NCI-H345 treated with DMSO at 0.1 percent for 48 hours (cell line): Measurements from ENCODE around the gene TMEM87B.
"Not testable (repeated sequence)": the region's sequence is repeated elsewhere in the genome, so short reads cannot be mapped to it uniquely, and the experiment has no call there.

Source experiments
- DNase-seq: peaks from one replicate; lab custom pipeline; 2025; ENCODE audit not compliant: unreplicated experiment; lab: John Stamatoyannopoulos, UW

TMEM87B gene

DNA sequence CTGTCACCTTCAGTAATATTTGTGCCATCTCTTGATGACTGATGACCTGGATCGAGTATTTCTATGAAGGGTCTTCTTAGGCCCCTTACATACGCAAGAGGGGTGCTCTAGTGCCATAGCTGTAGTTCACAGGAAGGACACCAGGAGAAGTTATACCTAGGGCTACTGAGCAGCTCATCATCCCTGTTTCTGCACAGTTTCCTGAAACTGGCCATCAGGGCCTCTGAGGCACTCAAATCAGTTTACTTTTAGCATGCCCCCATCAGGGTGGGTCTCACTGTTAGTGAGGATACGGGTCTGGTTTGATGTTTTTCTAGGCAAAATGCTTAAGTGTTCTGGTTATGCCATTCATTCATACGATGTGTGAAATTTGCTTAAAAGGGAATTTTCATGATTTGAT, 63.1 kb downstream of the TMEM87B start:
- DNase-seq, result no peak

- peak; percentile 8 for DNase-seq
These were observed 66.7 kb downstream of the TMEM87B start for GRCh38 chr2:112121682-112122254.

DNA sequence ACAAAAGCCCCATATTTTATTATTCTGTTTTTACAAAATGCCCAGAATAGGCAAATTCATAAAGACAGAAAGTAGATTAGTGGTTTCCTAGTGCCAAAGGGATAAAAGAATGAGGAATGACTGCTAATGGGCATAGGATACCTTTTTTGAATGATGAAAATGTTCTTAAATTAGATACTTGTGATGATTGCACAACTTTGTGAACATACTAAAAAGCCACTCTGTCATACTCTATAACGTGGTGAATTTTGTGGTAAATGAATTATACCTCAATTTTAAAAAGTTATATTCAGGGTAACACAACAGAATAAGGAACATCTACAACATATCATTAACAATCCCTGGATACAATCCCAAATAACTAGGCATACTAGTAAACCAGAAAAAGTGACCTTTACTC, 74.0 kb downstream of the TMEM87B start:
- no peak for DNase-seq

DNA sequence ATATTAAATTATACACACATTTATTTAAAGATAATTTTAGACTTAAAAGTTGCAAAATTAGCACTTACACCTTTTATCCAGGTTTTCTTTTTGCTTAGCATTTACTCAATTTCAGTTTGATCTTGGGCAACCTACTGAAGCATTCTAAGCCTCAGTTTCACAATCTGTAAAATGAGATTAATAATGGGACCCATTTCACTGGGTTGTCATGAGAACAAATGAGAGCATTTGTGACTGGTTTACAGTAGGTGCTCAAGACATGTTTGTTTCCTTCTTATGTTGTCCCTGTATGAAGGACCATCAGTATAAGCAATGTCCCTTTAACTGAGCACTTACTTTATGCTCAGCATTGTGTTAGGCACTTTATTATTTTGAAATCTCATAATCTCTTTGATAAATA, 78.3 kb downstream of the TMEM87B start:
- DNase-seq, result no peak

- DNase-seq, result no peak
These were observed 79.1 kb downstream of the TMEM87B start for GRCh38 chr2:112134120-112134519.

DNA sequence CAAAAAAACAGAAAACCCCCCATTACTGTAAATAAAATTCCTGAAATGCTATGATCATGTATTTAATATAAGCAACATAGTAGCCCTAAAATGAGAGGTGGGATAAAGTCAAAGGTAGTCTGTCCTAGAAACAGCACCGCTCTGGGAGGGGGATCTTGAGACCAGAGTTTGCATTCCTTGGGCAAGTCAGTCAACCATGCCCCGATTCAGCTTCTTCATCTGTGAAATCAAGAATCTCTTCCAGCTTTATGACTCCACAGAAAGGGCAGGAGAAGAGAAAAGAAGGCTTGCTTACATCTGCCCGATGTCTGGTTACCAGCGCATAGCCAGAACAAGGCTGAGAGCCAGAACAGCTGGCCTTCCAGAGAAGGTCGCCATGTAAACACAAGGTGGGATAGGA, 81.0 kb downstream of the TMEM87B start:
- DNase-seq, result no peak

- DNase-seq, result no peak
These were observed 82.6 kb downstream of the TMEM87B start for GRCh38 chr2:112137516-112138158.

DNA sequence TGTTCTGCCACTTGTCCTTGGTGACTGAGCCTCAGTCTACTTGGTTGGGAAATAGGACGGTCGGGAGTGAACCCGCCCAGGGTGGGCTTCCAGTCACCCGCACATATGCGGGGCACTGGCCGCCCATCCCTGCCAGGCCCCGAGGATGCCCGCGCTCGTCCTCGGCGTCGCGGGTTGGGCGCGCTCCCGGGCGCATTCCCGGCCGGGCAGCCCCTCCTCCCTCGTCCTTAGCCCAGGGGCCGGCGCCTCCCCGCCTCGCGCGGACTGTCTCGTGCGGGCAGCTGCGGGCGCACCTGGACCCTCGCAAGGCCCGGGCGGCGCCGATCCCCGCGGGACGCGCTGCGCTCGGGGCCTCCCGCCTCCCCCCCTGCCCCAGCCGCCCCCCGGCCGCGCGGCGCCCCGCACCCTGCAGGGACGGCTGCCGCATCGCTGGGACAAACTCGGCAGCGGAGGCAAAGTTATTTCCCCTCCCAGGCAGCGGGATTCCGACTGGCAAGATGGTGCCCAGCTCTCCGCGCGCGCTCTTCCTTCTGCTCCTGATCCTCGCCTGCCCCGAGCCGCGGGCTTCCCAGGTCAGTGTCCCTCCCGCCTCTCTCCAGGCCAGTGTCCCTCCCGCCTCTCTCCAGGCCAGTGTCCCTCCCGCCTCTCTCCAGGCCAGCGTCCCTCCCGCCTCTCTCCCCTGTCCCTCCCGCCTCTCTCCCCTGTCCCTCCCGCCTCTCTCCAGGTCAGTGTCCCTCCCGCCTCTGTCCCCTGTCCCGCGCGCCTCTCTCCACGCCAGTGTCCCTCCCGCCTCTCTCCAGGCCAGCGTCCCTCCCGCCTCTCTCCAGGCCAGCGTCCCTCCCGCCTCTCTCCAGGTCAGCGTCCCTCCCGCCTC, 83.3 kb downstream of the TMEM87B start, which contains the start of gene FBLN7:
FBLN7 (plus strand) TSS at position 227 of the 874 bp plus-strand sequence; CDS start at position 498, 271 bp downstream.
- DNase-seq, result no peak

- DNase-seq, result not testable (repeated sequence)
These were observed 84.1 kb downstream of the TMEM87B start for GRCh38 chr2:112139033-112139614.

DNA sequence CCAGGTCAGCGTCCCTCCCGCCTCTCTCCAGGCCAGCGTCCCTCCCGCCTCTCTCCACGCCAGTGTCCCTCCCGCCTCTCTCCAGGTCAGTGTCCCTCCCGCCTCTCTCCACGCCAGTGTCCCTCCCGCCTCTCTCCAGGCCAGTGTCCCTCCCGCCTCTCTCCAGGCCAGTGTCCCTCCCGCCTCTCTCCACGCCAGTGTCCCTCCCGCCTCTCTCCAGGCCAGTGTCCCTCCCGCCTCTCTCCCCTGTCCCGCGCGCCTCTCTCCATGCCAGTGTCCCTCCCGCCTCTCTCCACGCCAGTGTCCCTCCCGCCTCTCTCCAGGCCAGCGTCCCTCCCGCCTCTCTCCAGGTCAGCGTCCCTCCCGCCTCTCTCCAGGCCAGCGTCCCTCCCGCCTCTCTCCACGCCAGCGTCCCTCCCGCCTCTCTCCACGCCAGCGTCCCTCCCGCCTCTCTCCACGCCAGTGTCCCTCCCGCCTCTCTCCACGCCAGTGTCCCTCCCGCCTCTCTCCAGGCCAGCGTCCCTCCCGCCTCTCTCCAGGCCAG, 84.7 kb downstream of the TMEM87B start:
- not testable (repeated sequence) for DNase-seq

- DNase-seq, result no peak
These were observed 85.2 kb downstream of the TMEM87B start for GRCh38 chr2:112140205-112140802.

DNA sequence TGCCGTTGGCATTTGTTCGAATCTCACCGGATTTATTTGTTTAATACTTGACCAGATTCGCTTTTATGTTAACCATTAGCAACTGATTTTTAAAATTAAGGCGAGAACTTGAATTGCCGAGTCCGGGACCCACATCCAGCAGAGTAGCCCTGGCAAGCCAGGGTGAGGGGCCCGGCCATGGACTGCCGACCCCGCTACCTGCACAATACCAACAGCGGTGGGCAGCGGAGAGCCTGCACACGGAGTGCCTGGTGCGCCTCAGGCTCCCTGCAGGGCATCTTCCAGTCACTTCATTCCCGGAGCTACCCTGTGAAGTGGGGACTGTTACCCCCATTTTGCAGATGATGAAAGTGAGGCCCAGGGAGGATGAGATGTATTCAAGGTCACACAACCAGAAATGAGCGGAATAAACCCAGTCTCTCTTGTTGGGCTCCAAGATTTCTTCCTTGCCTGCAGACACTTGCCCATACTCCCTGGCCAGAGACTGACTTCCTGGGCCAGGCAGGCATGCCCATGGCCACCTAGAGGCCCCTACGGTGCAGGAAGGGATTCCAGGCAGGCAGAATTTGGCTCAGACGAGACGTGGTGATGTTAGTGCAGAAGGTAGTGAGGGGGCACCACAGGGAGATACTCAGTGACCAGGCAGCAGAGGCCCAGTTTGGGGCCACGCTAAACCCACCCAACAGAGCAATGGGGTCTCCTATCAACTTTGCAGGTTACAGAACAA, 86.0 kb downstream of the TMEM87B start:
- DNase-seq, result no peak

DNA sequence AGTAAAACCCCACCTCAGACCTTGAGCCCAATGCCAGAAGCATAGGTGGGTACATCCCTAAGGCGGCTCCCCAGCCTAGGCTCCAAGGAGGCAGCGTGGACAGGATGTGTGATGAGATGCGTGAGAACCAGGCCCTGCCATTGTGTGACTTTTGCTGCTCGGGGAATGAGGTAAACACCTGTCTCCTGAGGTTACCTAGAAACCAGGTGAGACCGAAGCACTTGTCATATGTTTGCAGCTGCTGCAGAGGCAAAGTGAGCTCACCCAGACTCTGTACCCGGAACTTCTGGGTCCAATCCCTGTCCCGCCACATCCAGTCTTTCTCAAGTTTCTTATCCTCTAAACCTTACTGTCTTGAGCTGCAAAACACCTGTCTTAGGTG, 86.5 kb downstream of the TMEM87B start:
- peak; percentile 64 for DNase-seq

DNA sequence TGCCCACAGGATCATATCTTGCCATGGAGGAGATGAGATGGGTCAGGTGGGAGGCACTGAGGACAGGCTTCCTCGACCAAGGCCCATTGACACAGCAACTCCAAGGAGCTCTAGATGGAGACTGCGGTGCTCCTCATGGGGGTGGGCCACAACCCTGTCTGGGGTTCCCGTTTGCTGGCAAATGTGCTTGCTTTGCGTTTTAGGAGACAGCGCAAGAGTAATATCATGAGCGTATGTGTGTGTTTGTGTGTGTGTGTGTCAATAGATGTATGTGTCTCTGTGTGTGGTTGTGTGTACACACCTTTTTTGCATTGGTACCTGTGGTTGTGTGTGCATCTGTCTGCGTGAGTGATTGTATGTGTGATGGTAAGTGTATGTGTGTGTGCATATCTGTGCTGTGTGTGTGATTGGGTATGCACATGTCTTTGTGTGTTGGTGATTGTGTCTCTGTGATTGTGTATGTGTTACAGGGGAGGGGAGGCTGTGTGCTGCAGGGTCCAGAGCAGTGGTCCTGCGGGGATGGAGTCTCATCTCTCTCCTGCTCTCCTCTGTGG, 87.5 kb downstream of the TMEM87B start:
- DNase-seq, result no peak

DNA sequence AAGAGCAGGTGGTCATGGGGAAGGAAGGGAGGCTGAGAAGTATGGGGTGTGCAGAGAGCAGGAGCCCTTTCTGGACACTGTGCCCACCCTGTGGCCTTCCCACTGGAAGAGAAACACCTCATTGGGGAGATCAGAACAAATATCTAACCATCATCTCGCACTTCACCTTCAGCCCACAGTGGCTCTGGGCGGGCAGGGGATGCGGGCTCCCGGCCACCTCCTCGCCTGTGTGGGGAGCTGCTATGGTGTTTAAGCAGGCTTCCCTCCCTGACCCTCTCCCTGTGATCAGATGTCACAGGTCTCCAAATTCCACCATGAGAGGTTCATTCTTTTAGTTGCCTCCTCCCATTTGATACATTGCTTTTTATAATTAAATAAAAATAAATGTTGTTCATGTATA, 88.1 kb downstream of the TMEM87B start:
- no peak for DNase-seq

- no peak for DNase-seq
These were observed 89.9 kb downstream of the TMEM87B start for GRCh38 chr2:112144966-112145365.

- DNase-seq, result no peak
These were observed 92.5 kb downstream of the TMEM87B start for GRCh38 chr2:112147382-112148168.

DNA sequence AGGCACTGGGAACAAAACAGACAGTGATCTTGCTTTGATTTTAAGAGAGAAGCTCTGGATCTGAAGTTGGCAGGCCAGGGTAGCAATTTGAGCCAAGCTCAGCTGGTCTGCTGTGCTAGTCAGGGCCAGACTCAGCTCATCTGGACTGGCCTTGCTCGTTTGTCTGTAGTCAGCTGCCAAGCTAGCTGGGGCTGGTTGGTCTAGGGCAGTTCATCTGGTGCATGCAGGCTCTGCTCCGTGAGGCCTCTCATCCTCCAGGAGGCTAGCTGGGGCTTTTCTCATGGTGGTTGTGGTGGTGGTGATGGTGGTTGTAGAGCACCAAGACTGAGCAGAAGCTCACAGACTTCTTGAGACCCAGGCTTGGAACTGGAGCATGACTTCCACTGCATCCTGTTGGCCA, 93.4 kb downstream of the TMEM87B start:
- DNase-seq, result no peak

GRCh38 chr2:112149194-112149593, 94.1 kb downstream of the TMEM87B start:
- DNase-seq, result no peak
